ENCODE results near the gene NCDN. TPM values are rescaled to one million over a fixed set of nuclear protein-coding genes. Genes with fewer than 3 reads are reported as not detected.

The NCDN gene
- total RNA-seq, 1 experiment from 2014 or later, result 26.9 TPM

DNA sequence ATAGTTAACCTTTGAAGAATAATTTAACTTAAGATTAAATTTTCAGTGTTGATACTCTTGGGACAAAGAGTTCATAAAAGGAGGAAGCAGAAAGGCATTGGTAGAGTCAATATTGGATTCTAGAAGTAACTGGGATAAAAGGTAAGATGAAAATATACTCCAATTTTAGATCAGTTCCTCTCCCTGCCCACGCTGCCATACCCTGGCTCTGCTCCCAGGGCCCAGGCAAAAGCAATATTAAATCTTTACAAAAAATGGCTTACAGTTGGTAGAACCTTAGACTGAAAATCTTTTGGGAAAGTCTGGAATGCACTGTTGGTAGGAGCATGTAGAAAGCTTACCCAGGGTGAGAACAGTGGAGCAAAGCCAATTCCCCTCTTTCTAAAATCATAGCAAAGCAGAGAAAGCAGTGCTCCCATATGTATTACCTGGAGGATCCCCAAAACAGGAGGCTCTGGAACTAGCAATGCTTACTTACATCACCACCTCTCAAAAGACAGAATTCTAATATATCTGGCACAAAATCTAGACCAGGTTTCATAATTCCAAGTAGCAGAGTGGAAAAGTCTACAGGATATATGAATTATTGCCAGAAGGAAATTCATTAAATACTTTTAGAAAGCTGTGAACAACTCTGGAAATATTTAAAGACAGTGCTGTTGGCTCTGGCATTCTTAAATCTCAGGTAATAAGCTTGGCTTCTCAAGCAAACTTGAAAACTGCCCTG, 24.9 kb upstream of the NCDN start:
- POLR2A ChIA-PET (ENCODE audit: low non-redundant PET), result interaction anchor here (0.5 kb wide), 1 partner anchor 319 kb away, joined by 6 read pairs; no protein-coding TSS in a partner anchor
- BruUV-seq (replicated peaks), result no TSS peak

DNA sequence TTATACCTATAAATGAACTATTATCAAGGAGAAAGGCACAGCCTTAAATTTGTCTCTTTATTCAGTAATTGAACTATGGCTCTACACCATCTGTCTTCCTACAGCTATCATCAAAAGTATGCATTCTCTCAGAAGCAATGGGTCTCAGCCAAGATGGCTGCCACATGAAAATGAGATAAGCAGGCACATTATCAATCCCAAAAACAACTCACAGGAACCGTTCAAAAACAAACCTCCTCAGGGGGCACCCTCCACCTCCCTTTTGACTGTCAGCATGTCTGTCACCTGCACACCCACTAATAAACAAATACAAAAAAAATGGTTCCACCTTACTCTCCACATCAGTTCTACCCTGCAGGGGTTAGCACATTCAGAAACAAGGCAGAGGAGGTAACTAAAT, 24.0 kb upstream of the NCDN start:
- DNase-seq (ENCODE audit: low spot score), result no peak
- Histone ChIP-seq H3K36me3 (ENCODE audit: insufficient read depth, low read length, poor library complexity, severe bottlenecking) (peaks cover 10% of the 10 kb centered on the region), H3K27me3 (replicated peaks; ENCODE audit: insufficient read depth, low read depth, low read length, poor library complexity) (no peaks in the 10 kb centered on the region), H3K9me3 (ENCODE audit: low read depth, low read length, poor library complexity, severe bottlenecking) (peaks cover 22% of the 10 kb centered on the region), H3K4me1 (ENCODE audit: insufficient read depth, low read length, poor library complexity, severe bottlenecking) (no peaks in the 10 kb centered on the region), H3K27ac (ENCODE audit: low read depth, low read length, poor library complexity, severe bottlenecking) (no peak overlapping the region), H3K4me3 (ENCODE audit: low read depth, low read length, poor library complexity, severe bottlenecking) (no peak overlapping the region)
- intact Hi-C loops (cut with micrococcal nuclease; ENCODE audit: unreplicated experiment), result no loop called here
- no TSS peak for BruUV-seq (replicated peaks)
- no peak for TF ChIP-seq EZH2 (IDR thresholded peaks at IDR 0.05; ENCODE audit: borderline replicate concordance, low read depth, low read length, poor library complexity, severe bottlenecking)
- TF ChIP-seq, protein P1, sequence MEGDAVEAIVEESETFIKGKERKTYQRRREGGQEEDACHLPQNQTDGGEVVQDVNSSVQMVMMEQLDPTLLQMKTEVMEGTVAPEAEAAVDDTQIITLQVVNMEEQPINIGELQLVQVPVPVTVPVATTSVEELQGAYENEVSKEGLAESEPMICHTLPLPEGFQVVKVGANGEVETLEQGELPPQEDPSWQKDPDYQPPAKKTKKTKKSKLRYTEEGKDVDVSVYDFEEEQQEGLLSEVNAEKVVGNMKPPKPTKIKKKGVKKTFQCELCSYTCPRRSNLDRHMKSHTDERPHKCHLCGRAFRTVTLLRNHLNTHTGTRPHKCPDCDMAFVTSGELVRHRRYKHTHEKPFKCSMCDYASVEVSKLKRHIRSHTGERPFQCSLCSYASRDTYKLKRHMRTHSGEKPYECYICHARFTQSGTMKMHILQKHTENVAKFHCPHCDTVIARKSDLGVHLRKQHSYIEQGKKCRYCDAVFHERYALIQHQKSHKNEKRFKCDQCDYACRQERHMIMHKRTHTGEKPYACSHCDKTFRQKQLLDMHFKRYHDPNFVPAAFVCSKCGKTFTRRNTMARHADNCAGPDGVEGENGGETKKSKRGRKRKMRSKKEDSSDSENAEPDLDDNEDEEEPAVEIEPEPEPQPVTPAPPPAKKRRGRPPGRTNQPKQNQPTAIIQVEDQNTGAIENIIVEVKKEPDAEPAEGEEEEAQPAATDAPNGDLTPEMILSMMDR (conservative IDR thresholded peaks at IDR 0.05; ENCODE audit: low read depth, low read length), result no peak
- CTCF ChIA-PET, result no interaction called here
- POLR2A ChIA-PET (ENCODE audit: low non-redundant PET), result no interaction called here

More for the DNA sequence above, 24.9 kb upstream of the NCDN start:
- TF ChIP-seq, protein P1 (conservative IDR thresholded peaks at IDR 0.05; ENCODE audit: low read depth, low read length), result no peak
- no peak for TF ChIP-seq EZH2 (IDR thresholded peaks at IDR 0.05; ENCODE audit: borderline replicate concordance, low read depth, low read length, poor library complexity, severe bottlenecking)
- no peaks in the 10 kb centered on the region for H3K4me1 ChIP-seq (ENCODE audit: insufficient read depth, low read length, poor library complexity, severe bottlenecking)
- no peaks in the 10 kb centered on the region for H3K27me3 ChIP-seq (replicated peaks; ENCODE audit: insufficient read depth, low read depth, low read length, poor library complexity)
- no peak for DNase-seq (ENCODE audit: low spot score)
- H3K36me3 ChIP-seq (ENCODE audit: insufficient read depth, low read length, poor library complexity, severe bottlenecking), result peaks cover 10% of the 10 kb centered on the region
- no peak overlapping the region for H3K27ac ChIP-seq (ENCODE audit: low read depth, low read length, poor library complexity, severe bottlenecking)
- H3K4me3 ChIP-seq (ENCODE audit: low read depth, low read length, poor library complexity, severe bottlenecking), result no peak overlapping the region
- CTCF ChIA-PET, result no interaction called here
- H3K9me3 ChIP-seq (ENCODE audit: low read depth, low read length, poor library complexity, severe bottlenecking), result peaks cover 22% of the 10 kb centered on the region
- intact Hi-C loops (cut with micrococcal nuclease; ENCODE audit: unreplicated experiment), result no loop called here

DNA sequence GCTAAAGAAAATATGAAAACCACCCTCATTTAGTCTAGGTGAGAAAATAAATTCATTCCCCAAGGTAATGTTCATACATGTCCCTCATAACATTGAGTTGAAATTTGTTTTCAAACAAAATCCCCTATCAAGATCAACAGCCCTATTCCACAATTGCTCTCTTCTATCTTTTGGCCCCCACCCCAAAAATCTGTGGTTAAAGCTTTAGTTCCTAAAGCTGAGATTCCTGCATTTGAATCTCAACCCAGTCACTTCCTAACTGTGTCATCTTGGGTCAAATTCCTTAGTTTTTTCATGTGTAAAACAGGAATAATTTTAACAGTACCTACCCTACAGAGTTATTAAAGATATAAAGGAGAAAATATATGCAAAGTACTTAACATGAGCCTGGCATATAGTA, 22.4 kb upstream of the NCDN start:
- H3K4me3 ChIP-seq (ENCODE audit: low read depth, low read length, poor library complexity, severe bottlenecking), result no peak overlapping the region
- DNase-seq (ENCODE audit: low spot score), result no peak
- TF ChIP-seq, protein P1 (conservative IDR thresholded peaks at IDR 0.05; ENCODE audit: low read depth, low read length), result no peak
- no peak for TF ChIP-seq EZH2 (IDR thresholded peaks at IDR 0.05; ENCODE audit: borderline replicate concordance, low read depth, low read length, poor library complexity, severe bottlenecking)
- intact Hi-C loops (cut with micrococcal nuclease; ENCODE audit: unreplicated experiment), result no loop called here
- H3K9me3 ChIP-seq (ENCODE audit: low read depth, low read length, poor library complexity, severe bottlenecking), result peaks cover 7% of the 10 kb centered on the region
- H3K27me3 ChIP-seq (replicated peaks; ENCODE audit: insufficient read depth, low read depth, low read length, poor library complexity), result no peaks in the 10 kb centered on the region
- POLR2A ChIA-PET (ENCODE audit: low non-redundant PET), result no interaction called here
- no TSS peak for BruUV-seq (replicated peaks)
- CTCF ChIA-PET, result no interaction called here
- H3K36me3 ChIP-seq (ENCODE audit: insufficient read depth, low read length, poor library complexity, severe bottlenecking), result peaks cover 9% of the 10 kb centered on the region
- peaks cover 9% of the 10 kb centered on the region for H3K4me1 ChIP-seq (ENCODE audit: insufficient read depth, low read length, poor library complexity, severe bottlenecking)
- no peak overlapping the region for H3K27ac ChIP-seq (ENCODE audit: low read depth, low read length, poor library complexity, severe bottlenecking)

Data from A673 (cell line).